Gastrocnemius medialis (tissue), 4 donors: ENCODE data around the gene ZBTB6.

Experiments
- POLR2A ChIP-seq, 2 donors: fragments of 450-650 bp; IDR thresholded peaks; one replicate each; pipeline ENCODE4 v1.6.1; 2017; ENCODE audit warnings: antibody characterized with exemption in 2 of 2, mild to moderate bottlenecking in 2 of 2, moderate library complexity in 2 of 2
- TF ChIP-seq, protein P1 (sequence below), 5 experiments: fragments of 450-650 bp in 3 of 5; fragments of 200-600 bp in 2 of 5; sonication (generic) in 2 of 5; IDR thresholded peaks in 4 of 5; conservative IDR thresholded peaks in 1 of 5; 1 replicate in 4 of 5; 2 replicates in 1 of 5; pipeline ENCODE4 v1.5.1; 2016 to 2019; ENCODE audit warnings: antibody characterized with exemption in 5 of 5, mild to moderate bottlenecking in 3 of 5, moderate library complexity in 3 of 5

- TF ChIP-seq, protein P1, sequence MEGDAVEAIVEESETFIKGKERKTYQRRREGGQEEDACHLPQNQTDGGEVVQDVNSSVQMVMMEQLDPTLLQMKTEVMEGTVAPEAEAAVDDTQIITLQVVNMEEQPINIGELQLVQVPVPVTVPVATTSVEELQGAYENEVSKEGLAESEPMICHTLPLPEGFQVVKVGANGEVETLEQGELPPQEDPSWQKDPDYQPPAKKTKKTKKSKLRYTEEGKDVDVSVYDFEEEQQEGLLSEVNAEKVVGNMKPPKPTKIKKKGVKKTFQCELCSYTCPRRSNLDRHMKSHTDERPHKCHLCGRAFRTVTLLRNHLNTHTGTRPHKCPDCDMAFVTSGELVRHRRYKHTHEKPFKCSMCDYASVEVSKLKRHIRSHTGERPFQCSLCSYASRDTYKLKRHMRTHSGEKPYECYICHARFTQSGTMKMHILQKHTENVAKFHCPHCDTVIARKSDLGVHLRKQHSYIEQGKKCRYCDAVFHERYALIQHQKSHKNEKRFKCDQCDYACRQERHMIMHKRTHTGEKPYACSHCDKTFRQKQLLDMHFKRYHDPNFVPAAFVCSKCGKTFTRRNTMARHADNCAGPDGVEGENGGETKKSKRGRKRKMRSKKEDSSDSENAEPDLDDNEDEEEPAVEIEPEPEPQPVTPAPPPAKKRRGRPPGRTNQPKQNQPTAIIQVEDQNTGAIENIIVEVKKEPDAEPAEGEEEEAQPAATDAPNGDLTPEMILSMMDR (IDR thresholded peaks at IDR 0.05 in 4 of 5, conservative IDR thresholded peaks at IDR 0.05 in 1 of 5), result no peak
- TF ChIP-seq POLR2A (IDR thresholded peaks at IDR 0.05), result no peak
Measured at GRCh38 chr9:122929796-122930354, 16.8 kb upstream of the ZBTB6 start.
